ENCODE data around the gene TMEM37. TPM values are rescaled to one million over a fixed set of nuclear protein-coding genes. Genes with fewer than 3 reads are reported as not detected.

TMEM37 gene
- total and polyA plus RNA-seq, 2 donors from 2014 or later = 59.4 to 221 TPM

DNA sequence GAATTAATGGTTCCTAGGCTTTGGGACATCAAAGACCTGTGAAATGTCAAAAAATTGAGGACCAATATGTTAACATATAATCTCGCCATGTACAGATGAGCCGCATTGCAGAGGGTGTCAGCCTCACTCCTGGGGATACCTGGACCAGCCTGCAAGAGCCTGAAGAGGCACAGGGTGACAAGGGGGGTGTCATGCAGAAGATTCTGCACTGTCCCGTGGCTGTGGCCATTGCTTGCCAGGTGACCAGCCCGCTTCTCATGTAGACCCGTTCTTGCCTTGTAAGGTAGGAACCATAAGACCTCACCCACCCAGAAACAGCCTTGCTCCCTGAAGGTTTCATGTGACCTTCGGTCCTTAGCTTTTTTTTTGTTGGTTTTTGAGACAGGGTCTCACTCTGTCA is 37.5 kb downstream of the TMEM37 start:
- FAIRE-seq (no peak), DNase-seq (no peak)
- H3K9ac ChIP-seq (ENCODE audit: low read length in 3 of 3) = no peak overlapping the region

GRCh38 chr2:119469661-119470297 is 38.1 kb downstream of the TMEM37 start:
- Histone ChIP-seq H3K36me3 (ENCODE audit: control insufficient read depth in 2 of 3, insufficient read depth in 3 of 3, low read length in 3 of 3) (no peaks in the 10 kb centered on the region), H3K9ac (ENCODE audit: low read length in 3 of 3) (no peak overlapping the region), H3K9me3 (ENCODE audit: control insufficient read depth in 2 of 3, insufficient read depth in 1 of 3, low read length in 3 of 3) (no peaks in the 10 kb centered on the region), H3K27ac (ENCODE audit: low read depth in 2 of 2, low read length in 2 of 2) (no peak overlapping the region), H3K27me3 (ENCODE audit: control insufficient read depth, insufficient read depth, low read length) (no peaks in the 10 kb centered on the region), H3K4me1 (ENCODE audit: control insufficient read depth in 2 of 3, insufficient read depth in 2 of 3, low read depth in 1 of 3, low read length in 3 of 3) (no peaks in the 10 kb centered on the region), H3K4me3 (ENCODE audit: low read length in 3 of 3) (no peak overlapping the region)
- DNase-seq = no peak
- FAIRE-seq = no peak
- intact Hi-C loops (cut with DNase I) = no loop called here
- TF ChIP-seq, protein P1, sequence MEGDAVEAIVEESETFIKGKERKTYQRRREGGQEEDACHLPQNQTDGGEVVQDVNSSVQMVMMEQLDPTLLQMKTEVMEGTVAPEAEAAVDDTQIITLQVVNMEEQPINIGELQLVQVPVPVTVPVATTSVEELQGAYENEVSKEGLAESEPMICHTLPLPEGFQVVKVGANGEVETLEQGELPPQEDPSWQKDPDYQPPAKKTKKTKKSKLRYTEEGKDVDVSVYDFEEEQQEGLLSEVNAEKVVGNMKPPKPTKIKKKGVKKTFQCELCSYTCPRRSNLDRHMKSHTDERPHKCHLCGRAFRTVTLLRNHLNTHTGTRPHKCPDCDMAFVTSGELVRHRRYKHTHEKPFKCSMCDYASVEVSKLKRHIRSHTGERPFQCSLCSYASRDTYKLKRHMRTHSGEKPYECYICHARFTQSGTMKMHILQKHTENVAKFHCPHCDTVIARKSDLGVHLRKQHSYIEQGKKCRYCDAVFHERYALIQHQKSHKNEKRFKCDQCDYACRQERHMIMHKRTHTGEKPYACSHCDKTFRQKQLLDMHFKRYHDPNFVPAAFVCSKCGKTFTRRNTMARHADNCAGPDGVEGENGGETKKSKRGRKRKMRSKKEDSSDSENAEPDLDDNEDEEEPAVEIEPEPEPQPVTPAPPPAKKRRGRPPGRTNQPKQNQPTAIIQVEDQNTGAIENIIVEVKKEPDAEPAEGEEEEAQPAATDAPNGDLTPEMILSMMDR (IDR thresholded peaks at IDR 0.05; ENCODE audit: borderline replicate concordance, extremely low read depth, insufficient read depth) = no peak

More for the DNA sequence above, 37.5 kb downstream of the TMEM37 start:
- TF ChIP-seq, protein P1 (IDR thresholded peaks at IDR 0.05; ENCODE audit: borderline replicate concordance, extremely low read depth, insufficient read depth) = no peak
- H3K27ac ChIP-seq (ENCODE audit: low read depth in 2 of 2, low read length in 2 of 2) = no peak overlapping the region
- H3K27me3 ChIP-seq (ENCODE audit: control insufficient read depth, insufficient read depth, low read length) = no peaks in the 10 kb centered on the region
- intact Hi-C loops (cut with DNase I) = no loop called here
- H3K4me3 ChIP-seq (ENCODE audit: low read length in 3 of 3) = no peak overlapping the region
- H3K9me3 ChIP-seq (ENCODE audit: control insufficient read depth in 2 of 3, insufficient read depth in 1 of 3, low read length in 3 of 3) = no peaks in the 10 kb centered on the region
- no peaks in the 10 kb centered on the region for H3K36me3 ChIP-seq (ENCODE audit: control insufficient read depth in 2 of 3, insufficient read depth in 3 of 3, low read length in 3 of 3)
- no peaks in the 10 kb centered on the region for H3K4me1 ChIP-seq (ENCODE audit: control insufficient read depth in 2 of 3, insufficient read depth in 2 of 3, low read depth in 1 of 3, low read length in 3 of 3)

GRCh38 chr2:119472749-119473148 is 41.1 kb downstream of the TMEM37 start:
- intact Hi-C loops (cut with DNase I) = no loop called here
- Histone ChIP-seq H3K9me3 (ENCODE audit: control insufficient read depth in 2 of 3, insufficient read depth in 1 of 3, low read length in 3 of 3) (no peaks in the 10 kb centered on the region), H3K36me3 (ENCODE audit: control insufficient read depth in 2 of 3, insufficient read depth in 3 of 3, low read length in 3 of 3) (no peaks in the 10 kb centered on the region), H3K4me1 (ENCODE audit: control insufficient read depth in 2 of 3, insufficient read depth in 2 of 3, low read depth in 1 of 3, low read length in 3 of 3) (peaks cover 0 to 3% (median 0%) of the 10 kb centered on the region in 3 donors), H3K27me3 (ENCODE audit: control insufficient read depth, insufficient read depth, low read length) (no peaks in the 10 kb centered on the region), H3K9ac (ENCODE audit: low read length in 3 of 3) (no peak overlapping the region), H3K4me3 (ENCODE audit: low read length in 3 of 3) (no peak overlapping the region), H3K27ac (ENCODE audit: low read depth in 2 of 2, low read length in 2 of 2) (no peak overlapping the region)
- DNase-seq = no peak
- FAIRE-seq = no peak
- TF ChIP-seq, protein P1 (IDR thresholded peaks at IDR 0.05; ENCODE audit: borderline replicate concordance, extremely low read depth, insufficient read depth) = no peak

Measured in kidney (tissue), 14 donors.